C4-2B (cell line): ENCODE measurements around the gene TM2D3.

Source experiments
- ZFX ChIP-seq: fragments of 450-650 bp; IDR thresholded peaks from 2 replicates; pipeline ENCODE4 v1.6.1; 2017
- TF ChIP-seq, protein P1 (sequence below): fragments of 450-650 bp; conservative IDR thresholded peaks from 2 replicates; pipeline ENCODE4 v1.5.1; 2017; ENCODE audit warnings: mild to moderate bottlenecking

DNA sequence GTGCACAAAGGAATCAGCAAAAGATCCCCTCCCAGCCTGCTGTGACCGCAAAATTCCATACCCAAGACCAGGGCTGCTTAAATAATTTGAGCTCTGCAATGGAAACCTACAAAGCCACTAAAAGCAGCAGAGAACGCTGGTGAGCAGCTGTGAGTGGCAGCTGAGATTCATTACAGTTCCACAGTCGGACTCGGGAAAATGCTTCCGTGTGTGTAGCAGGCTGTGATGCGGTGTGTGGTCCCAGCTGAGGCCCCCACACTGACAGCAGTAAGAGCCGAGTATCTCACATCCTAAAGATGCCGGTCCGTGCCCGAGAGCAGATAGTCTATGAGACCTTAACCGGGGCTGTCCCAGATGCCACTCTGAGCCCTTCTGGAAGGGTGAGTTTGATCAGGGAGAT lies 37.4 kb downstream of the TM2D3 start:
- TF ChIP-seq, protein P1, sequence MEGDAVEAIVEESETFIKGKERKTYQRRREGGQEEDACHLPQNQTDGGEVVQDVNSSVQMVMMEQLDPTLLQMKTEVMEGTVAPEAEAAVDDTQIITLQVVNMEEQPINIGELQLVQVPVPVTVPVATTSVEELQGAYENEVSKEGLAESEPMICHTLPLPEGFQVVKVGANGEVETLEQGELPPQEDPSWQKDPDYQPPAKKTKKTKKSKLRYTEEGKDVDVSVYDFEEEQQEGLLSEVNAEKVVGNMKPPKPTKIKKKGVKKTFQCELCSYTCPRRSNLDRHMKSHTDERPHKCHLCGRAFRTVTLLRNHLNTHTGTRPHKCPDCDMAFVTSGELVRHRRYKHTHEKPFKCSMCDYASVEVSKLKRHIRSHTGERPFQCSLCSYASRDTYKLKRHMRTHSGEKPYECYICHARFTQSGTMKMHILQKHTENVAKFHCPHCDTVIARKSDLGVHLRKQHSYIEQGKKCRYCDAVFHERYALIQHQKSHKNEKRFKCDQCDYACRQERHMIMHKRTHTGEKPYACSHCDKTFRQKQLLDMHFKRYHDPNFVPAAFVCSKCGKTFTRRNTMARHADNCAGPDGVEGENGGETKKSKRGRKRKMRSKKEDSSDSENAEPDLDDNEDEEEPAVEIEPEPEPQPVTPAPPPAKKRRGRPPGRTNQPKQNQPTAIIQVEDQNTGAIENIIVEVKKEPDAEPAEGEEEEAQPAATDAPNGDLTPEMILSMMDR, result no peak
- TF ChIP-seq ZFX, result no peak
